NOMO-1 treated with dmso at 0.1 percent for 144 hours (cell line): ENCODE measurements around the gene CCDC78.
"Not testable (repeated sequence)": the region's sequence is repeated elsewhere in the genome, so short reads cannot be mapped to it uniquely, and the experiment has no call there.

ENCODE experiments used
- DNase-seq: peaks from one replicate; lab custom pipeline; 2025; ENCODE audit not compliant: unreplicated experiment; lab: John Stamatoyannopoulos, UW

Gene CCDC78

DNA sequence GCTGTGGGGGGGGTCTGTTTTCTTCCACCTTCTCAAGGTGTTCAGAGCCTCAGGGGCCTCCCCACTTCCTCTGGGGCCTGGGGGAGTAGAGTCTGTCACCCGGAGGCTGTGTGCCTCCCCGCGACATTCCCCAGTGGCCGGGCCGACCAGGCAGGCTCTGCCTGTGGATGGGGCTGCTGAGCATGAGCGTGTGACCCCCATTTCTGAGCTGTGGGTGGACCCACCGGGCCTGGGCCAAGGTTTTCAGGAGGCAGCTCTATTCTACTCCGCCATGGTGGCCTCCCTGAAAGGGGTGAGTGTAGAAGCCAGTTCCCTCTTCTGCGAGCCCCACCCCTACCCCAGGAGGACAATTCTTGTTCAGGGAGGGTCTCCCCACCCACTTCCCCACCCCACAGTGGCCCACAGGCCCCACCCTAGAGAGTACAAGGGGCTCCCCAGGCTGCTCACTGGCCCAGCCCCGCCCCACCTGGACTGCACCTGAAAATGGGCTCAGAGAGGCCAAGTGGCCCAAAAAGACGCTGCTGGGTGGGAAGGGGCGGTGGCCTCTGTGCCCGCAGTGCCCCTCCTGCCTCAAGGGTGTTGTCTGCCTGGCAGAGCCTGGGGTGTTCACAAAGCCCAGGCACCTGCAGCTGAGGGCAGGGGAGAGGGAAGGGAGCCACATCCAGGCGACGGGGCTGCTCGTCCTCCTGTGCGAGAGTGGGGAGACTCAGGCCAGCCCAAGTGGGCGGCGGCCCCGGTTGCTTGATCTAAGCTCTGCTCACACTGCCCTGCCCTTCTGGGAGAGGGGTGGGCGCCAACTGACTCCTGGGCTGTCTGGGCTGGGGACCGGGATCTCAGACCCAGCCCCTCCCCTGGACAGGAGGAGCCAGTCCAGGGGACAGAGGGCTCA, 35.6 kb upstream of the CCDC78 start:
- DNase-seq, result no peak

DNA sequence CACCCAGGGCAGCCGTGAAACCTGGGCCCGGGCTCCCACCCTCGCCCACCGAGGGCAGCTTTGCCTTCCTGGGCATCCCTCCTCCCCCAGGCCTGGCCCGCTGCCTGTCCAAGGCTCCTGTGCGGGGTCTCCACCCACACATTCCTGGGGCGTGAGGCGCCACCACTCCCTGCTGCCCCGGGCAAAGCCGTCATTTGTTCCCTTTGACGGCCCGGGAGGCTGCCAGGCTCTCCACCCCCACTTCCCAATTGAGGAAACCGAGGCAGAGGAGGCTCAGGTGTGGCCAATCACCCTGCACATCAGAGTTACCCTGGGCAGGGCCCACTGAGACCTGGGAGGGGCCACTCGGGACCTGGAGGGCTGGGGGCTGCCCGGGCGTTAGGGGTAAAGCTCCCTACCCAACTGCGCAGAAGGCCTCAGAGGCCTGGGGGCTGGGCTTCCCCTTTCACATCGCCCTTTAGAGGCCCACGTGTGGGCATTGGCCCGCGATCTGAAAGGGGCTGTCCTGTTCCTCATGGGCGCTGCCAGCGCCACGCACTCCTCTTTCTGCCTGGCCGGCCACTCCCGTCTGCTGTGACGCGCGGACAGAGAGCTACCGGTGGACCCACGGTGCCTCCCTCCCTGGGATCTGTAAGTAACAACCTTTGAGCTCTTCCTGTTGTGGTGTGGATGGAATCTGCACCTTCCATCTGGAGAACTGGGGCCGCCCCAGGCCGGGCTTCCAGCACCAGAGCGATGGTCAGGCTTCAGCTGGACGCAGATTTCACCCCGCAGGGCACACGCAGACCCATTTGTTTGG, 34.5 kb upstream of the CCDC78 start, which contains the start of gene MSLN:
Gene MSLN, plus strand, starts transcription at position 190 of the 799 bp plus-strand sequence. CDS start 1,947 bp downstream, outside the sequence.
- DNase-seq, result peak; percentile 86

DNA sequence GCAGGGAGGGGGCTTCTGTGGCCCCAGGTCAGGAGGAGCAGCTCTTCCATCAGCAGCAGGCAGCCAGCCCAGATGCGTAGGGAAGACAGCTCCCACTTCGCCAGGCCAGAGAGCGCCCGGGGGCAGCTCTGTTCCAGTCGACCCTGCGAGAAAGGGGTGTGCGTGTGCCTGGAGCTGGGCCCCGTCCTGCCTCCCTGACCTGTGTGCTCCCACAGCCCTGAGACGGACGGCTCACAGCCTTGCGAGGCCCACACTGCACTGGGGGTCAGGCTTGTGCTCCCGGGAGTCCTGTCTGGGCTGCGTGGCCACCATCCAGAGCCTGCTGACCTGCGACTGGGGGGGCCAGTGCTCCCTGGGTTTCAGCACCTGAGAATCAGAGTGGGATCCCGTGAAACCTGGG, 33.8 kb upstream of the CCDC78 start:
- no peak for DNase-seq

DNA sequence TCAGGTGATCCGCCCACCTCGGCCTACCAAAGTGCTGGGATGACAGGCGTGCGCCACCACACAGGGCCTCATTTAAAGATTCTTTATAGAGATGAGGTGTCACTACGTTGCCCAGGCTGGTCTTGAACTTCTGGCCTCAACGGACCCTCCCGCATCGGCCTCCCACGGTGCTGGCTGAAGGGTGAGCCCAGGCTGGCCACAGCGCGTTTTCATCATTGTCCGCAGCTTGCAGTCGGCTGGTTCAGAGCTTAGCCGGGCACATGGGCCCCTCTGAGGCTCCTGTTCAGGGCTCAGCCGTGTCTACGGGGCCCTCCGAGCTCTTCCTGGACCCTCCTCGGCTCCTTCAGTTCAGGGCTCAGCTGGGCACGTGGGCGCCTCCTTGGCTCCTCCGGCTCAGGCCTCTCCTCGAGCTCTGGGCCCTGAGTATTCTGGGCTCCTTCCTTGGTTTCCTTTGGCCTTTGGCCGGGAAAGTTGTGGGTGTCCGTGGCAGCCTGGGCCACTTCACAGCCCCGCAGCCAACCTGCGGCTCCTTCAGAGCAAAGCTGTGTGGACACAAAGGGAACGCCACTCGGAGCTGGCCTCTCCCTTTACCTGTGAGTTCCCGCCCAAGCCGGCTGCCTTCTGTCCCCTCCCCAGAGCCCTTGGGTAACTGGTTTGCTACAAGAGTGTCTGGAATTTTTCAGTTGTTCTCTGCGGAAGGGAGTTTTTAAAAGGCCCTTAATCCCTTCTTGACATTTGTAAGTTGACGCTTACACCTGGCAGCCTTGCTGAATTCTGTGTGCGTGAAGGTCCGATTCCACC, 33.1 kb upstream of the CCDC78 start:
- no peak for DNase-seq

DNA sequence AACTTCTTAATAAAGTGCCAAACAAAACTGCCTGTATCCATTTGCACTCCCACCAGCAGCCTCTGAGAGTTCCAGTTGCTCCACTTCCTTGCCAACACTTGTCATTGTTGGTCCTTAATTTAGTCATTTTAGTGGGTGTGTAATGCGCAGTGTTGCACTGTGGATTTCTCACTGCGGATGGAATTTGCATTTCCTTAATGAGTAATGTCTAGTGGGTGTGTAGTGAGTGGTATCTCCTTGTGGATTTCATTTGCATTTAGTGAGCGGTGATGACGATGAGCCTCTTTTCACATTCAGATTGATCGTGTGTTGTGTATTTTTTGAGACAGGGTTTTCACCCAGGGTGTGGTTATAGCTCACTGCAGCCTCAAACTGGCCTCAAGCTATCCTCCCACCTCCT, 30.2 kb upstream of the CCDC78 start:
- no peak for DNase-seq

DNA sequence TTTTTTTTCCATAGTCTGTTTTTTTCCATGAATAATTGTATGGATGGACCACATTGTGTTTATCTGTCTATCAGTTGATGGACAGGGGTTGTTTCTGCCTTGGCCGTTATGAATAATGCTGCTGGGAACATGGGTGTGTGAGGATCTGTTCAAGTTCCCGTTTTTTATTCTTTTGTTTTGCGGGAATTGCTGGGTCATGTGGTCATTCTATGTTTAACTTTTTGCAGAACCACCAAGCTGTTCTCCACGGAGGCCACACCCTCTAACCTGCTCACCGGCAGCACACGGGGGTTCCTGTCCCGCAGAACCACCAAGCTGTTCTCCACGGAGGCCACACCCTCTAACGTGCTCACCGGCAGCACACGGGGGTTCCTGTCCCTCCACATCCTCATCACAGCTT, 28.4 kb upstream of the CCDC78 start:
- DNase-seq, result peak; percentile 44

DNA sequence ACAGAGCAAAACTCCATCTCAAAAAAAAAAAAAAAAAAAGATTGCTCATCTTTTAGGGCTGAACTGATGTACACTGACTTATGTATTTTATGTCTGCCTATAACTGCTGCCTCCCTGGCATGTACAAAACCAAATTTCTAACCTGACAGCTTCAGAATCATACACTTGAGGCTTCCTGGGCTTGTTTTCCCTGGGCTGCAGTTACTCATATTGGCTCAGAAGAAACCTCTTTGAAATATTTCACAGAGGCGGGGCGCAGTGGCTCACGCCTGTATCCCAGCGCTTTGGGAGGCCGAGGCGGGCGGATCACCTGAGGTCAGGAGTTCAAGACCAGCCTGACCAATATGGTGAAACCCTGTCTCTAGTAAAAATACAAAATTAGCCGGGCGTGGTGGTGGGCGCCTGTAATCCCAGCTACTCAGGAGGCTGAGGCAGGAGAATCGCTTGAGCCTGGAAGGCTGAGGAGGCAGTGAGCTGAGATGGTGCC, 27.9 kb upstream of the CCDC78 start:
- not testable (repeated sequence) for DNase-seq

DNA sequence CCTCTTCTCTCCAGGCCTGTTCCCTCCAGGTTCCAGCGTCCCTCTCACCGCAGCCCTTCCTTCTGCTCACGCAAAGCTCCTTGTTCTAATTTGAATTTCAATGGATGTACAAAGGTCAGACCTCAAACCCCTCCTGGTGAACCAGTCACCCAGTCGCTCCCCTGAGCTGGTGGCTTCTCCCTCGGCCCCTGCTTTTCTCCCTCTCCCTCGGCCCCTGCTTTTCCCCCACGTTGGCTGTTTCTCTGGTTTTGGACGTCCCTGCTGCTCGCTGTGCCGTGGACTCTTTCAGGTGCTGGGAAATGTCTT, 25.7 kb upstream of the CCDC78 start:
- DNase-seq, result no peak

DNA sequence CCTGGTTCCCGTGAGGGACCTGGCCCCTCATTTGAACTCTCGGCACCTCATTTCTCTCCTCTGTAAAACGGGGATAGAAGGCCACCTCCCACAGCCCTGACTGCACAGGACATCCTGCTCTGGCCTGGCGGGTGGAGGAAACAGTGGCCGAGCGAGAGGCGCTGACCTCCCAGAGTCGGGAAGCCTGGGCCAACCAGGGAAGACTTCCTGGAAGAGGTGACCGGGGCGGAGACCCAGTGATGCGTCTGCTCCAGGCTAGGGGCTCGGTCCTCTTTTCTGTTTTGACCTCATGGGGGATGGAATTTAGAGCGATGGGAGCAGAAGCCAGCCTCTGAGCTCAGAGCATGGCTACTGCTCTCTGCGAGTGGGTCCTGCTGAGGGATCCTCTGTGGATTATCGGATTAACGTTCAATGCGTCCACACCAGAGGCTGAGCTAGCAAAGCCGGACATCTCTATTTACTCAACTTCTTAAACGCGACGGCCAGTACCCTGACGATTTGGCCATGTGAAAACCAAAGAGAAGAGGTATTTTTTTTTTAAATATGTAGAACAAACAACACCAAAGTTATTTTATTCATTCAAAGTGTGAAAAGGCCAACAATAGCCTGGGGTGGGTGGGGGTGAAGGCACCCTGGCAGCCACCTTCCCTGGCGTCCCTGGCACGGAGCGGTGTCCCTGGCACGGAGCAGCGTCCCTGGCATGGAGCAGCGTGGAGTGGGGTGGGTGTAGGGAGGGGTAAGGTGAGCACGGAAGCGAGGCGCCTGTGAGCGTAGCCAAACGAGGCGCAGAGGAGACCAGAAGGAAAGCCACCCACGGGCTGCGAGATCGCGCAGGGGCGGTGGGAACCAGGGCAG, 25.1 kb upstream of the CCDC78 start:
- DNase-seq, result no peak

DNA sequence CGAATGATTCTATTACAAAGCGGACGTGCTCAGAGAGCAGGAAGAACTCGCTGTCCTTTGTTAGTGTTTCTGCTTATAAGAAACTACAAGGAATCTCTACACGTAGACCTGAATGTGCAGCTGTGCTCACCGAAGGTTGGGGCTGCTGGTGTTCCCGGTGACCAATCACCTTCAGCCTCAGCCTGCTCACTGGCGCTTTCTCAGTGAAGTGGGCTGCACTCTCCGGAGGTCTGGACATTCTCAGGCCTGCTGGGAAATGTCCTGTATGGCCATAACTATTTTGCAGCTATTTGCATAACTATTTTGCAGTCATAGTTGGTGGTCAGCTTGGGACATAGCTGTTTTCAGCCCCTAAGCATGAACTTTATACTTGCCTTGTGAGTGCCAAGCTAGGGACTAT, 24.2 kb upstream of the CCDC78 start:
- no peak for DNase-seq

DNA sequence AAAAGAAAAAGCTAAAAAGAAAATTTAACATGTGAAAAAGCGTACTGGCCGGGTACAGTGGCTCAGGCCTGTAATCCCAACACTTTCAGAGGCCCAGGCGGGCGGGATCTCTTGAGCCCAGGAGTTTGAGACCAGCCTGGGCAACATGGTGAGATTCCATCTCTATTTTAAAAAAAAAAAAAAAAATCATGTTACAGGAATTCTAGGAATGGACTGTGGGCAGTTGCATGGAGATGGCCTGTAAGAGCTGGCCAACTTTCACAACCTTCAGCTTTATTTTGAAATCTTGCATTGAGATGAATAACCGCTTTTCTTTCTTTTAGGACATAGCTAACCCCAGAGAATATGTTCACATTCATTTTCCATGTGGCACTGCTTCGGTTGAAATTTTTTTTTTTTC, 22.8 kb upstream of the CCDC78 start:
- DNase-seq, result no peak

DNA sequence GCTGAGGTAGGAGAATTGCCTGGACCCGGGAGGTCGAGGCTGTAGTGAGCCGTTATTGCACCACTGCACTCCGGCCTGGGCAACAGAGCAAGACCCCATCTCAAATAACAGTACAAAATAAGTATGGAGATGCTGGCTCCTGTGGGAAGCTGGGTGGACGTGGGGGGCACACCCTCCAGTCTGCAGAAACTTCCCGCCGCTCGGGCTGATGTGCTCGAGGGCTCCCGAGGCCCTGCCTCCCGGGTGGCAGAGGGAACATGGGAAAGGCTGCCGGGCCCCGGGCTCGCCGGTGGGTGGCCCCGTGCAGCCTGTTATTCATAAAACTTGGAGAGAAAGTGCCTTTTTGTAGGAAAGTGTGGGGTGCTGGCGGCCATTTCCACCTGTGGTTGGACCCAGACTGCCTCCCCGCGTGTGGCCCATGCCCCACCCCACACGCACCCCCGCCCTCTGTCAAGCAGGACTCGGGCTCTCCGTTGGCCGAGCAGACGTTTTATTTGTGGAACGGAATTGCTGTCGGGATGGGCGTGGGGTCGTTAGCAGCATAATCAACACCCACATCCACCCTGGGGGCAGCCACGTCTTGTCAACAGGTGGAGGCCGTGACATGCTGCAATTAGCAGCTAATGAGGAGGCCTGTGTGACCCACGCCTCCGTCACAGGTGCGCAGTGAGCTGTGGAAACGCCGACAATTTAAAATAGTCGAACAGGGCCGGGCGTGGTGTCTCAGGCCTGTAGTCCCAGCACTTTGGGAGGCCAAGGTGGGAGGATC, 21.9 kb upstream of the CCDC78 start:
- DNase-seq, result no peak

DNA sequence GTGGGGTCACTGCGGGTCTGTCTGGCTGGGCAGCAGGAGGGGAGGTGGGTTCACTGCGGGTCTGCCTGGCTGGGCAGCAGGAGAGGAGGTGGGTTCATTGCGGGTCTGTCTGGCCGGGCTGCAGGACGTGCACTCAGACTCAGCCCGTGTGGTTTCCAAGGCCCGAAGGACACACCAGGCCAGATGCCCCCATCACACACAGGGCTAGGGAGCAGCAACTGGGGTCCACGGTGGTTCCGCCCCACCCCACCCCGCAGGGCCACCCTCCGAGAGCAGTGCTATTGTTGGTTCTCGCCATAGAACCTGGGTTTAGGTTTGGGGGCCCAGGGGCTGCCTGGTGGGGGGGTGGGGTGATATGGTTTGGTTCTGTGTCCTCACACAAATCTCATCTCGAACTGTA, 20.4 kb upstream of the CCDC78 start:
- no peak for DNase-seq

DNA sequence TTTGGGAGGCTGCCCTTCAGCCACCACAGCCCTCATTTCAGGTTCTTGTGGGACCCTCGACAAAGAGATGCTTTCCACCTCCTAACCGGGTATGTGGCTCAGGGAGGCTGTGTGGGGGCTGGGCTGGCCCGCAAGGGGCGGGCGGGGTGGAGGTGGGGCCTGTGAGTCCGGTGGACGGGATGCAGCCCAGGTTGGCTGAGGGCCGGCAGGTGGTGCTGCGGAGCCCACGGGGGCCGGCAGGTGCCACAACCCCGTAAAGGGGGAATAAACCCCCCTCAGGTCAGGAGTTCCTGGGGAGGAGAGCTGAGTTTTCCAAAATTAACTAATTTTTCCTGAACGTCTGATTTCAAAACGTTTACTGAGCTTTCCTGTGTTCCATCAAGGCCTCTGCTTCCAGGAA, 19.5 kb upstream of the CCDC78 start:
- DNase-seq, result no peak

DNA sequence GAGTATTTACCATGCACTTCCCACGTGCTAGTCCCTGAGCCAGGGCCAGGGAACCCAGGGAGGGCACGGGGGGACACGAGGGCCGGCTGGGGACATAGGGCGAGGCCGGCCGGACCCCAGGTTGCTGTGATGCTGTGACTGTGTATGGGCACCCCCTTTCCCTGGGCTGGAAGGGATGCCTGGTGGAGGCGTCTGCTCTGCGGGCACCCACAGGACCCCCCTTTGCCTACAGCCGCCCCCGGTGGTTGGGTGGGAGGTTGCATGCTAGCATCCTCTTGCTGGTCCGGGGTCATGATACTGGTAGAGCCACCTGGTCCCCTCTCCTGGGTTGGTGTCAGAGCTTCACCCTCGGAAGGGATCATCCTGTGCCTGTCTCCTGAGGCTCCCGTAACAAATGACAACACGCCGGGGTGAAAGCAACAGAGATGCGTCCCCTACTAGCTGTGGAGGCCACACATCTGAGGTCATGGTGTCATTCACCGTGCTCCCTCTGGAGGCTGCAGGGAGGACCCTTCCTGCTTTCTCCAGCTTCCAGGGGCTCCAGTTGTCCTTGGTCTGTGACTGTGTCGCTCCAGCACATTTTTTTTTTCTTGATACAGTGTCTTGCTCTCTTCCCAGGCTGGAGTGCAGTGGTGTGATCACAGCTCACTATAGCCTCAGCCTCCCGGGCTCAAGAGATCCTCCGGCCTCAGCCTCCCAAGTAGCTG, 17.7 kb upstream of the CCDC78 start:
- DNase-seq, result no peak

DNA sequence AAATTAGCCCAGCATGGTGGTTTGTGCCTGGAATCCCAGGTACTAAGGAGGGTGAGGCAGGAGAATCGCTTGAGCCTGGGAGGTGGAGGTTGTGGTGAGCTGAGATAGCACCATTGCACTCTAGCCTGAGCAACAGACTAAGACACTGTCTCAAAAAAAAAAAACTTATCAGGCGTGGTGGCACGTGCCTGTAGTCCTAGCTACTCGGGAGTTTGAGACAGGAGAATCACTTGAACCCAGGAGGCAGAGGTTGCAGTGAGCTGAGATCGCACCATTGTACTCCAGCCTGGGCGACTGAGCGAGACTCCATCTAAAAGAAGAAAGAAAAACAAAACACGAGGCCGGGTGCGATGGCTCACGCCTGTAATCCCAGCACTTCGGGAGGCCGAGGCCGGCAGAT, 16.7 kb upstream of the CCDC78 start:
- not testable (repeated sequence) for DNase-seq

DNA sequence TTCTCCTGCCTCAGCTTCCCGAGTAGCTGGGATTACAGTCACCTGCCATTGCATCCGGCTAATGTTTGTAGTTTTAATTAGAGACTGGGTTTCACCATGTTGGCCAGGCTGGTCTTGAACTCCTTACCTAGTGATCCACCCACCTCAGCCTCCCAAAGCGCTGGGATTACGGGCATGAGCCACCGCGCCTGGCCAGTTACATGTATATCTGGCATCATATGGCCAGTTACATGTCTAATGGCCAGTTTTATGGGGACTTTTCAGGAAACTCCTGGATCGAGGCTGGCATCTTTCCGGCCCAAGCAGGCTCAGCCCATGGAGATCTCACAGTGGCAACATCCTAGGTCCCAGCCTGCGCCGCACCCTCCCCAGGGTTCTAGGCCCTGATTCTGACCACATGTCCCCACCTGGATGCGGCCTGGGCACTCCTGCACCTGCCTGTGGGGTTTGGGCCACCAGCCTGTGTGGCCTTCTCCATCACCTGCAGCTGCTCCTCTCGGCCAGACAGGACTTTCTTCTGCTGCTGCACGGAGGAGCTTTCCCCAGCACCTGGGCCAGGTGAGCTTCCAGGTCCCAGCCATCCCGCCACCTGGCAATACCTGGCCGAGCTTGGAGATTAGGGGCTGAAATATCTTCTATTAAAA, 15.9 kb upstream of the CCDC78 start:
- no peak for DNase-seq

DNA sequence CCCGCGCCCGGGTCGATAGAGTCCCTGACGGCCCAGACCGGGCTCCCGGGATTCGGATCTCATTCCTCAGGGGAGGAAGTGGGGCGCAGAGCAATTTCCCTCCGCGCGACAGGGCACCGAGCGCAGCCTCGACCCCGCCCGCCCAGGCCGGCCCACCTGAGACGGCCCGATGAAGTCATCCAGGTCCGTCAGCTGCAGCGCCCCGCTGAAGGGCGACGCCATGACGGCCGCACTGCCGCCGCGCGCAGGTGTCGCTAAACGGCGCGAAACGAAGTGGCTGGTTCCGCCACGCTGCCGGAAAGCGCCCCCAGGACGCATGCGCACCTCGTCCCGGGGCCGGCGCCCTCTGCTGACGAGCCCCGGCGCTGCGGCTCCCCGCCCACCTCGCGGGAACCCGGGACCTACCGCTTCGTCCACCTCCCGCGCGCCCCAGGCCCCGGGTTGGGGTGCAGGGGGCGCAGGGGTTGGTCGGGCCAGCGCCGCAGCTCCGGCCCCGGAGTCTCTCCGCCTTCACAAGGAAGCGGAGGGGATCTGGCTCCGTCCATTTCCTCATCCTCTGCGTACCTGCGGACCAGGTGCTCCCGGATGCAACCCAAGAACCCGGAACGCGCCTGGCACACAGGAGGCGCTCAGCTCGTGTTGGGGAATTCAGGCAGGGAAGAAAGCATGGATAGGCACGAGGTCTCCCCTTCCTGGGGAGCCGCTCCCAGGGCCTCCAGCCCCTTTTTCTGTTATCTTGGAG, 14.7 kb upstream of the CCDC78 start, which contains the start of gene CIAO3:
Gene CIAO3, minus strand, starts transcription at position 234 of the 742 bp plus-strand sequence. Its CDS starts 12 bp downstream, at position 222.
- DNase-seq, result peak; percentile 52
